Endothelial cell of hepatic sinusoid (primary cell): ENCODE results near the gene ADTRP.

Experiments
- in situ Hi-C: cut with HindIII; loops from 2 replicates; pipeline ENCODE4 v1.10.0; 2017; ENCODE audit warnings: low sequenced_read_pairs

Gene ADTRP

DNA sequence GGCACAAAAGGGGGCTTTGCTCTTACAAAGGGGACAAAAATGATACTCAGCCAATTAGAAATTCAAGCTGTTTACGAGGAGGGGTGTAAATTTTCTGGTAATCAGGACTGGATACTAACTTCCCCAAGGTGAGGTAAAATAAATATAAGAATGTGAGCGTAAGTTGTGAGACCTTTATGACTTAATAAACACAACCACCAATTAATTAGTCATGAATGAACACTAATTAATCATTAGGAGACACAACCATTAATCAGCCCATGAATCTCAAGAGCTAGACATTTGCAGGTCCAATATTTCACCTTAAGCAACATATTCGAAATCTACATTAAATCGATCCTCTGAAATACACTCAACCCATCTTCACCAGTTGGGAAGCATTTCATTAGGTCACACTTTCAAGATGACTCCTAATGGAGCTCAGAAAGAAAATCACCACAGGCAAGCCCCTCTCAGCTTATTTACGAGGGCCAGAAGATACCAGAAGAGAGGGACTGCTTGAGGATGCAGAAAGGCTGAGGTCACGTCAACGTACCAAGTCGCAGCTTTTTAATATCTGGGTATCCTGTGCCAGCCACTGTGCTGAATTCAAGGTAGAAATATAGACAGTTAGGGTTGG is 2.7 kb downstream of the ADTRP start:
- in situ Hi-C loops: no loop called here

- in situ Hi-C loops: loop anchor here (5.0 kb wide), 1 partner anchor 38 kb away; no protein-coding TSS in a partner anchor
Measured at GRCh38 chr6:11774426-11774825, 4.2 kb downstream of the ADTRP start.

- in situ Hi-C loops: loop anchor here (5.0 kb wide), 1 partner anchor 39 kb away; no protein-coding TSS in a partner anchor
Measured at GRCh38 chr6:11773581-11773980, 5.0 kb downstream of the ADTRP start.

- in situ Hi-C loops: loop anchor here (5.0 kb wide), 1 partner anchor 39 kb away; no protein-coding TSS in a partner anchor
Measured at GRCh38 chr6:11773013-11773412, 5.6 kb downstream of the ADTRP start.

DNA sequence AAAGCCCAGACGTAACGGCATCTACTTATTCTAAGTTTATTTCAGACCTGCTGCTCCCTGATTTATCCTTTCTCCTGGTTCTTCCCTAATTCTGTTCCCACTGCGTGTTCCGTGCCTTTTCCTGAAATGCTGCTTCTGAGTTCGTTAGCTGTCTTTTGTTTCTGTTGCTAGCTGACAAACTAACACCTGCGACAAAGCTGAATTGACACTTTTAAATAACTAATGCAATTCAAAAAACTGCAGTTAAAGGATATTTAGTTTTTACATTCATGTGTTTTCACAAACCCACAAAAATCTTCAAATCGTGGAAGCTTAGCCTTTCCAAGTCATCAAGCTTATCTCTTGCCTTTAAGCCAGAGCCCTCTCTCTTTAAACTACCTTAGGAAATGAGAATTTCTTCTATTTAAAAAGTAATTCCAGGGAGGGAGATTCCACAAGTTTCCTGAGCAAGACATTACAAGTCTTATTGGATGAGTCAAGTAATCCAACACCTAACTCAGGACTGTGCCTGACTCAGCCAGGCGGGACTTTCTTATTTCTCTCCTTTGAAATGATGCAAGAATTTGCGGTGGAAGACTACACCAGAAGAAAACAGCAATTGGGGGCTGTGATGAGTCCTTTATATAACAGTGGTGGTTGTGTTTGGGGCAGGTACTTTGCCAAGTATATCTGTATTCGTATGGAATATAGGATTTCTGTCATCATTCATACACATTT is 6.3 kb downstream of the ADTRP start:
- in situ Hi-C loops: loop anchor here (5.0 kb wide), 1 partner anchor 40 kb away; no protein-coding TSS in a partner anchor

GRCh38 chr6:11771473-11772048 is 7.0 kb downstream of the ADTRP start:
- in situ Hi-C loops: loop anchor here (5.0 kb wide), 1 partner anchor 41 kb away; no protein-coding TSS in a partner anchor

DNA sequence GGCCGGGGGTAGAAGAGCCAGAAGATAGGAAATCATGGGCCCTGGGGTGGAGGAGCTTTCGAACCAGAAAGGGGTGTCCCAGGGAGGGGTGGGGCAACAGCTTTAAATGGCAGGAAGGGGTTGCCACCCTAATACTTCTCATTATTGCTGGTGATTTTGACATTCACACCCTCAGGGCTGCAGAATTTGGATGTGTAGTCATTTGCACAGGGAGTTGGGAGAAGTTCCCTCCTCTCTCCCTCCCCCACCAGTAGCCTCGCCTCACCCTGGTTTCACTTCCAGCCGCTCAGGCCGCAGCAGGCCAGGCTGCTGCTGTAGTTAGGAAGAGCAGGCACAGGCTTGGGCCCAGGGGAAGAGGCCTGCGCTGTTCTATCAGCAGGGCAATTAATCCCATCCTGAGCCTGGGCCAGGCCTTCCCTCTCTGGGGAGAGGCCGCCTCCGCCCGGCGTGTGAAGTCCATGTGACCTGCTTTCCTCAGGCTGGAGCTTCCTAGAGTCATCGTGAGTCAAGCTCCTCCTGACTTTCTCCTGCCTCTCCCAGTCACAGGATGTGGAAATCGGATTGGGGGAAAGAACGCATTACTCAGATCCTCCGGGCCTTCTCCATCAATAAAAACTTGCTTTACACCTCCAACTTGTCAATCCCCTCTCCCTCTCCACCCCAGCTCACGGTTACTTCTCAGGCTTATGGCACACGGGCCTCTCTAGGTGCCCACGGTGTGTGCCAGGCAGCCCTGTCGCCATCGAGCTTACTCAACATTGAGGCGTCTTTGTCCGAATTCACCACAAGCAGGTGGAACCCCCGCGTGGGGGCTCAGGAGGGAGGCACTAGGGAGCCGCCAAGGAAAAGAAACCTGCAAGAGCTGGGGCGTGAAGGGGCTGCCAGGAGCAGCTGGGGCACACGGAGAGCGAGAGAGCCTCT is 7.8 kb downstream of the ADTRP start:
- in situ Hi-C loops: loop anchor here (5.0 kb wide), 1 partner anchor 41 kb away; no protein-coding TSS in a partner anchor

DNA sequence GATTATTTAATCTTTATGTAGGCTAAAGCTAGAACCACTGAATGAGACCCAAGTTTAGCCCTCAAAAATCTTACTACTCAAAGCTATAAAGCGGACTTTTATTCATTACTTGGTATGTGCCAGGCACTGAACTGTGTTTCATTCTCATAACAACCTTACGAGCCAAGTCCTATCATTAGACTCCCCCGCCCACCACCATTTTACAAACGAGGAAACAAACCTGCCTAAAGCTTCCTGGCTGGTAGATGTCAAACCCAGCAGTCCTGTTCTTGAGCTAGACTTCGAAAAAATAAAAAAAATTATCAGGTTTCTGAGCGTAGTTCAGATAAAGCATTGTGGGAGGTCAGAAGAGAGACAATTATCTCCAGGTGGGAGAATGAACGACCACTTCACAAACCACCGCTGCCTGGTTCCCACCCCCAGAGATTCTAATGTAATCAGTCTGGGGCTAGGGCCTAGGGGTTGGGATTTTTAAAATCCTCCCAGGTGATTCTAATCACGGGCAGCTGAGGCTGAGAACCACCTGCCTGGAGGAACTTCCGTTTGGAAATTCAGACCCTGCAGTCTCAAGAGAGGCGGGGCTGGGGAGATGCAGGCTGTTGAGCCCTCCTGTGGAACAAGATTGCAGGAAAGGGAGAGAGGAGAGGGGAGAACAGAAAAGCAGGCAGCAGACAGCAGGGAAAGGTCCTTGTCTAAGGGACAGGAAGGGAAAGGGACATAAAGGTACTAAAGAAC is 8.6 kb downstream of the ADTRP start:
- in situ Hi-C loops: loop anchor here (5.0 kb wide), 1 partner anchor 42 kb away; no protein-coding TSS in a partner anchor

- in situ Hi-C loops: no loop called here
Measured at GRCh38 chr6:11769244-11769643, 9.4 kb downstream of the ADTRP start.

GRCh38 chr6:11767978-11768756 is 10.4 kb downstream of the ADTRP start:
- in situ Hi-C loops: no loop called here

DNA sequence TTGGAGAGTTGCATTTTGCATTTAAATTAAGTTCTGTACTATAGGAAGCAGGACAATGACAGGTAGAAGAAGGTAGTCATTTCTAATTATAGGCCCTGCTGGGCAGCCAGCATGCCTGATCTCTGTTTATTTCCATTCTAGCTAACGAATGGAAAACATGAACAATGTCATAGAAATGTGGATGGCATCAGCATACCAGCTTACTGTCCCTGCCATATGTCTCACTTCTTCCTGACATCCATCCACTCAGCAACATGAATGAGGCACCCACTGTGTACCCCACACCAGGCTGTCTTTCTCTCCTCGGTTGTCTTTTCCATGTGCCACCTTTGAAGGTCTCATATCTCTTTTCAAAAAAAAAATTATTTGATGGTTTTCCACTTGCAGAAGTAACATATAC is 11.1 kb downstream of the ADTRP start:
- in situ Hi-C loops: no loop called here

- in situ Hi-C loops: no loop called here
Measured at GRCh38 chr6:11766589-11767450, 11.8 kb downstream of the ADTRP start.

DNA sequence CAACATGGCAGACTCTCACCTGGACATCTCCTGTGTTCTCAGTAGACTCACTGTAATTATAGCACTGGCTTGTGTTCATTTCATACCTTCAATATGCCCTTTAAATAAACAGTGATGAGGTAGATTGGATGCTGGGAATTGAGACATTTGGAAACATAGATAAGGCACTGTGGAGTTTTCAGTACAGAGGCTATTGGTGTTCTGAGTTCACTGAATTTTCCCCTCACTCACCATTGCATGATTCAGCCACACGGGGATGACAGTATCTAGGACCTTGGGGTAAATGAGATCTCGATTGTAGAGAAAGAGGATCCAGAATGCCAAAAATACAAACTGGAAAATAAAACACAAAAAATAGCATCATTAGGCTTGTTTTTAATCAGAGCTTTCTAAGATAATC is 12.6 kb downstream of the ADTRP start:
- in situ Hi-C loops: no loop called here

GRCh38 chr6:11764250-11764604 is 14.4 kb downstream of the ADTRP start:
- in situ Hi-C loops: loop anchor here (5.0 kb wide), 1 partner anchor 62 kb away; no protein-coding TSS in a partner anchor

DNA sequence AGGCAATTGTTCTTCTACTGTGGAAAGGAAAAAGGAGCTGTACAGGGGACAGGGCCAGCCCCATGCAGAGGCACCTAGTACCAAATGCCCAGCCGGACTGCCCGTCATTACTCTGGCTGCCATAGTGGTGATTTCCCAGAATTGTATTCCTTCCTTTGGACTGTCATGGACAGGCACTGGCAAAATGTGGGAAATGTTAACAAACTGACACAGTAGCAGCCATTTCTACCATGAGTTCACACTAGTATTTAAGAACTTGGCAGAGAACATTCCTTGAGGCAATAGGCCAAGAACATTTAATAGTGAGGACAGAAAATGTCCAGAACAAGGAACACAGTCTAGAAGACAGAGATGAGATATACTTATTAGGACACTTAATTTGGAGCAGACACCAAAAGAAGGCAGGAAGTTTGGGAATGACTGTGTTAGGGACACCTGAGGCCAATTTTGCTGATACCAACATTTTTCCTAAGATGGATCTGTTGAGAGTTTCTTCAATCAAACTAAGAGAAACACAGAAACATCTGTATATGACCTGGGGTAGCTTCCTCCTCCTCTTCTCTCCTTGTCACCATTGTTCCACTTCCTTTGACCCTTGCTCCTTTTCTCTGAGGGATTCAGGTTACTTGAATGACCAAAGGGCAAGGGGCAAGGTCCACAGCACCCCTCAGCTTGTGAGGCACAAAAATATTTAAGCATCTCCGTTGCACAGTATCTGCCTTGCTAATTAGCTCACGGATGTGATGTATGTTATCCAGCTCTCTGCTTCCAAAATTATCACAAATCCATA is 14.9 kb downstream of the ADTRP start:
- in situ Hi-C loops: loop anchor here (5.0 kb wide), 1 partner anchor 61 kb away; no protein-coding TSS in a partner anchor

- in situ Hi-C loops: loop anchor here (5.0 kb wide), 1 partner anchor 61 kb away; no protein-coding TSS in a partner anchor
Measured at GRCh38 chr6:11762794-11763459, 15.7 kb downstream of the ADTRP start.
